GM18873 (cell line): Measurements from ENCODE around the gene STRADA.
A peak's percentile ranks its signal among the peaks of the same experiment; 100 is the strongest.

Source experiments
- ATAC-seq: cut with Tn5 transposase; IDR thresholded peaks from one replicate; pipeline ENCODE4 v1.9.1; 2021; ENCODE audit warnings: mild to moderate bottlenecking, moderate library complexity, moderate number of reproducible peaks; ENCODE audit not compliant: unreplicated experiment, low FRiP score

Gene STRADA, protein sequence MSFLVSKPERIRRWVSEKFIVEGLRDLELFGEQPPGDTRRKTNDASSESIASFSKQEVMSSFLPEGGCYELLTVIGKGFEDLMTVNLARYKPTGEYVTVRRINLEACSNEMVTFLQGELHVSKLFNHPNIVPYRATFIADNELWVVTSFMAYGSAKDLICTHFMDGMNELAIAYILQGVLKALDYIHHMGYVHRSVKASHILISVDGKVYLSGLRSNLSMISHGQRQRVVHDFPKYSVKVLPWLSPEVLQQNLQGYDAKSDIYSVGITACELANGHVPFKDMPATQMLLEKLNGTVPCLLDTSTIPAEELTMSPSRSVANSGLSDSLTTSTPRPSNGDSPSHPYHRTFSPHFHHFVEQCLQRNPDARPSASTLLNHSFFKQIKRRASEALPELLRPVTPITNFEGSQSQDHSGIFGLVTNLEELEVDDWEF

DNA sequence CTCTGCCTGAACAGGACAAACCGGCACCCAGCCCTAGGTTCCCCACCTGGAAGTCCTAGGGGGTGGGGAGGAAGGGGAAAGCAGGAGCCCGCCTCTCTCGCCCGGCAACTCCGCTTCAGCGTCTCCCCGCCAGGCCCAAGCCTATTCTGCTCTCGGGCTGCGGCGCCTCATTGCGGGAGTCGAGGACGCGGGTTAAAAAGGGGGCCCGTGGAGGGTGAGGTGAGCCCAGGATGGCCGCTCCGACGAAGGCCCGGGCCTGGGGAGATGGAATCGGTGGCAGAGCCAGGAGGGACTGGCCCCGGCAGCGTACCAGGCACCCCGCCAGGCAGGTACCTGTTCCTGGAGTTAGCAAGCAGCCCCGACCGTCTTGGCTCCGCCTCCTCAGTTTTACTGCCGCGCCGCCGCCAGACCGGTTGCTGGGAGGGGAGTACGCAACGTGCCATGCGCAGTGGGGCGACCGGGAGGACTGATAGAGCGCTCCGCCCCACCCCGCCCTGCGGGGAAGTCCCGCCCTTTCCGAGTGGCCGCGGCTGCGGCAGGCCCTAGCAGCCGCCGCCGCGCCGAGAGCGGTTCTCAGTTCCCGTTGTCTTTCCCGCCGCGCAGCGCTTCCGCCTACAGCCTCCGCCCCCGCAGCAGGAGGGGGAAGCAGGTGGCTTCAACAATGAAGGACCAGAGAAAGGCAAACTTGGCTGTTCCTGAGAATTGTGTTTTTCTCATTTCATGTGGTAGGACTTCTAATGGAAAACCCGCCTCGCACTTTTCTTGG, at the start of gene STRADA:
Gene STRADA (minus strand): TSS at position 392 of the 766 bp plus-strand sequence. CDS start 13,430 bp downstream, outside the sequence.
- ATAC-seq, result peak; percentile 86

DNA sequence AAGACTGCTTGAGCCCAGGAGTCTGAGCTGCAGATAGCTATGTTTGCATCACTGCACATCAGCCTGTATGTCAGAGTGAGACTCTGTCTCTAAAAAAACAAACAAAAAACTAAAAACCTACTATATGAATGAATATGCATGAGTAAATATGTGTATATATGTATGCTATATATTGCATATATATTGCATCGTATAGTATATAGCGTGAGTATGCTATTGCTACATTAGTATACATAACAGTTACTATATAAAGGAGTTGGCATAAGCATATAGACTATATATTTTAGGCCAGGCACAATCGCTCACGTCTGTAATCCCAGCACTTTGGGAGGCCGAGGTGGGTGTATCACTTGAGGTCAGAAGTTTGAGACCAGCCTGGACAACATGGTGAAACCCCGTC, 48.5 kb upstream of the STRADA start:
- ATAC-seq, result no peak

DNA sequence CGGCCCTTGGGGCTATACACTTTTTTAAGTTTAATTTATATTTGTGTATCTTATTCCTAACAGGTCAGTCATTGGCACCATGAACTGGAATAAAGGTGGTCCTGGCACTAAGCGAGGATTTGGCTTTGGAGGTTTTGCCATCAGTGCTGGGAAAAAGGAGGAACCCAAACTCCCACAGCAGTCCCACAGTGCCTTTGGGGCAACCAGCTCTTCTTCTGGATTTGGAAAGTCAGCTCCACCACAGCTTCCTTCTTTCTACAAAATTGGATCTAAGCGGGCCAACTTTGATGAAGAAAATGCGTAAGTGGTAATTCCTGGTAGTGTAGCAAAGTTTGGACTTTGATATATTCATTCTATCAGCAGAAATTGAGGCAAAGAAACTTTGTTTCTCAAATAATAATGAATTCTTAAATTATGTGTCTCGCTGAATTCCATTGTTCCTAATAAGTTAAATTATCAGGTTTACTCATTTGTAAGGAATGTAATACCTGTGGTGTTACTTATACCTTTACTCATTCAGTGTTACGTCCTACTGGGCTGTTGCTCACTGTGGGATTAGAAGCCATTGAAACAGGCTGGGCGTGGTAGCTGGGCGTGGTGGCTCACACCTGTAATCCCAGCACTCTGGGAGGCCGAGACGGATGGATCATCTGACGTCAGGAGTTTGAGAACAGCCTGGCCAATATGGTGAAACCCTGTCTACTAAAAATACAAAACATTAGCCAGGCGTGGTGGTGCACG, 45.5 kb upstream of the STRADA start:
- no peak for ATAC-seq

DNA sequence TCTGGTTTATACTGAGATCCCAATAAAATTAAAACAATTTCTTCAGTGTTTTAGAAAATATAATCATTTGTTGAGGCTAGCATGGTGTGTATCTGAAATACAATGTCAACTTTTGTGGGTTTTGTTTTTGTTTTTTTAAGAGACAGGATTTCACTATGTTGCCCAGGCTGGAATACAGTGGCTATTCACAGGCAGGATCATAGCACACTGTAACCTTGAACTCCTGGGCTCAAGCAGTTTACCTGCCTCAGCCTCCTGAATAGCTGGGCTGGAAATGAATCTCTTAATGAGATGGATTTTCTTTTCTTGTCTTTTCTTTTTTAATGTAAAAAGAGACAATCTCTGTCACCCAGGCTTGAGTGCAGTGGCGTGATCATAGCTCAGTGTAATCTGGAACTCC, 44.5 kb upstream of the STRADA start:
- ATAC-seq, result no peak

DNA sequence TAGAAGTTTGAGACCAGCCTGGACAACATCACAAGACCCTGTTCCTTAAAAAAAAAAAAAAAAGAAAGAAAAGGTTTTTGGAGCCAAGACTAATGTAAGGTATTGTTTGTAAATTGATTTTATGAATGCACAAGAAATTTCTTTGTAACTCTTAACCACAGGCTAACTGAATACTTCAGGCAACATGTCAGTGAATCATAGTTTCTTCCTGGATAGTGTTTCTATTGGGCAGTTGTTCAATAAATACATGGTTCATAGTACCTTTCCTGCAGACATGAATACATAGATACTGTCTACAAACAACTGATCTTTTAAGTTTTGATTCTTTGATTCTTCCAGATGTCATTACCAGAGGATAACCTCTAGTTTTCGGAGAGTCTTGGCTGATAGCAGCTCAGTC, 44.0 kb upstream of the STRADA start:
- ATAC-seq, result no peak

DNA sequence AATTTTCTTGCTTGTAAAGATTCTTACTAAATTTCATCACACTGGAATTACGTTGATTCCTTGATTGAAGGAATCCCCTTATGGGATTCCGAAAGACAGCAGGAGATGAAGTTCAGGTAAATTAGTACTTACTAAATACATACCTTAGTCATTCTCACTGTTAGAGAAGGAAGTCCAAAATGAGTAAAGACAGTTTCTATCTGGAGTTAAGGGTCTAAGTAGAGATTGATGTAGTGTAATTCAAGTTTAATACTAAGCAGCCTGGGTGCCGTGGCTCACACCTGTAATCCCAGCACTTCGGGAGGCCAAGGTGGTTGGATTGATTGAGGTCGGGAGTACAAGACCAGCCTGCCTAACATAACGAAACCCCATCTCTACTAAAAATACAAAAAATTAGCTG, 41.9 kb upstream of the STRADA start:
- ATAC-seq, result no peak

DNA sequence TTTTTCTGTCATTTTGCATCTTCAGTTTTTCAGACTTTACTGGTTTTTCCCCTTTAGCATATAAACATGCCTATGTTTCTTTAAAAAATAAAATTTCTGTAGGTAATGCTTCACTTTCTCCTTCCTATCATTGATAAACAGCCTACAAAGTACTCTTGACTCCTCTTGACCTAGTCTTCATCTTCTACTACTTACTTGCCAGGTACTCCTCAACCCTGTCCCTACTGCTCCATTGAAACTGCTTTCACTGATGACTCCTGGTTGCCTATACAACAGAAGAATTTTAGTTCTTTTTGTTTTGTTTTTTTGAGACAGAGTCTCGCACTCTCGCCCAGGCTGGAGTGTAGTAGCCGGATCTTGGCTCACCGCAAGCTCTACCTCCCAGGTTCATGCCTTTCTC, 39.3 kb upstream of the STRADA start:
- ATAC-seq, result no peak

DNA sequence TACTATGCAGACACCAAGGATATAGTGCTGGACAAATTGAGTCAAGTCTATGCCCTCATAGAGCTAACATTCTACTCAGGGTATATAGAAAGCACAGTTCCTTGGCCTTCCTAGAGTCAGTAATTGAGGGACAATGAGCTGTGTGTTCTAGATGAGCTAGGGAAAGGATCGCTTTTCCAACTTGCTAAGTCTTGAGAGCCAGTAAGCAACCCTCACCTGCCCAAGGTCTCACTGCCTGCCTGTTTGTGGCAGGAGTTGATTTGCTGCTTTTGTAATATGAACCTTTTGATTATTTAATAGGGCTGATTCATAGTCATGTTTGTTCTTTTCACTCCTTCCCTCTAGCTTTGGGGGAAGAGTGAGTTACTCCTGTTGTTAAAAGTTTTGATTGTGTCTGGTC, 38.9 kb upstream of the STRADA start:
- no peak for ATAC-seq

DNA sequence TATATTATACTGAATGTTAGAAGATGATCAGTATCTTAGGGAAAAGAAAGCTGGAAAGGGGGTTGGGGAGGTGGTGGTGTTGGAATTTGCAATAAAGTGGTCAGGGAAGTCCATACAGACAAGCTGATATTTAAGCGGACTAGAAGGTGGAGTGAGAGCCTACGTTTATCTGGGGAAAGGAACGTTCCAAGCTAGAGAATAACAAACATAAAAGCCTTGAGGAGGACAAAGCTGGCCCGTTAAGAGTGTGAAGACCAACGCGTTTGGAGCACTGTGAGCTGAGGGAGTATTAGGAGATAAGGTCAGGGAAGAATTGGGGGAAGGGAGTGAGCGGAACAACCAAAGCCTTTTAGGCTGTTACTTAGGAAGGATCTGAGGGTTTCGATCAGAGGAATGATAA, 33.8 kb upstream of the STRADA start:
- ATAC-seq, result no peak

DNA sequence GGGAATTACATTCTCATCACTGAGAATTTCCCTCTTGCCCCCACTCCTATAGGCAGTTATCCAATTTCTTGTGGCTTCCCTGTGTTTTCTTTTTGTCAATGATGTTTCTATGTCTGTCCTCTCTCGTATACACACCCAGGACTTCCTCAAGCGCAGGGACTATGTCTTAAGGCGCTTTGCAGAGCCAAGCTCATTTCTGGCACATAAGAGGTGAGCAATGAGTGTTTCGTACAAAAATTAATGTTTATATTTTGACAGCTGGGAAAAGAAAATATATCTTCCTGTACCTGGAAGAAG, 33.3 kb upstream of the STRADA start:
- ATAC-seq, result no peak

DNA sequence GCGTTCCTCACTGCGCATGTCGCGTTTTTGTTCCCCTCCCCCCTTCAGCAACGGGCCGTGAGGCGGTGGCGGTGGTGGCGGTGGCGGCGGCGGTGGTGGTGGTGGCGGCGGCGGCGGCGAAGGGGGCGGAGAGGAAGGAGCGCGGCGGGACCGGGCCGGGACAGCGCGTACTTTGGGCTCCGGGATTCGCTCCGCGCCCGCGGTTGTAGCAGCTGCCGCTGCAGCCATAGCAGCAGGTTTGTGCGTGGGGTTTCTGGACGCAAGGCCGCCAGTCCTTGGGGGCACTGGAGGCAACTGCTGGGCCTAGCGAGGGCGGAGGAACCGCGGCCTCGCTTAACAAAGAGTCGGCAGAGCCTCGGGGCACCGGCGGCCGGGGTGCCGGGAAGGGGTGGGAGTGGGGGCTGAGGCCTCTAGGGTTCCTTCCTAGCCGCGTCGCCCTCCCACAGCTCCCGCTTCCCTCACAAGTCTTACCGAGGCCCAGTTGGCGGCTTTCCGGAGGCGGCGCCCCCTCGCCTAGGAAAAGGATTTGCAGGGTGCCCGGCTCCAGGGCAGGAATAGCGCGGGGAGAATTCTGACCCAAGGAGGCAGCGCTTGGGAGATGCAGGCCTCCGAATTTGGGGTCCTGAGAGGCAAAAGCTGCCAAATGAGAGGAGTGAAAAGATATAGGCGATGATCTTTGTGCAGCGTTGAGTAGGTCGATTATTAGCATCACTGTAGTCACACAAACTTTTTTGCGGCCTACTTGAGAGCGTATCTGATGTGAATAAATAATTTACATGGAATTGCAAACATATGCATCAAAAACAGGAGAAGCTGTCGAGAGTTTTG, 32.8 kb upstream of the STRADA start, which contains the start of gene DDX42:
Gene DDX42 (plus strand): TSS at position 30 of the 828 bp plus-strand sequence. CDS start 12,880 bp downstream, outside the sequence.
- no peak for ATAC-seq

DNA sequence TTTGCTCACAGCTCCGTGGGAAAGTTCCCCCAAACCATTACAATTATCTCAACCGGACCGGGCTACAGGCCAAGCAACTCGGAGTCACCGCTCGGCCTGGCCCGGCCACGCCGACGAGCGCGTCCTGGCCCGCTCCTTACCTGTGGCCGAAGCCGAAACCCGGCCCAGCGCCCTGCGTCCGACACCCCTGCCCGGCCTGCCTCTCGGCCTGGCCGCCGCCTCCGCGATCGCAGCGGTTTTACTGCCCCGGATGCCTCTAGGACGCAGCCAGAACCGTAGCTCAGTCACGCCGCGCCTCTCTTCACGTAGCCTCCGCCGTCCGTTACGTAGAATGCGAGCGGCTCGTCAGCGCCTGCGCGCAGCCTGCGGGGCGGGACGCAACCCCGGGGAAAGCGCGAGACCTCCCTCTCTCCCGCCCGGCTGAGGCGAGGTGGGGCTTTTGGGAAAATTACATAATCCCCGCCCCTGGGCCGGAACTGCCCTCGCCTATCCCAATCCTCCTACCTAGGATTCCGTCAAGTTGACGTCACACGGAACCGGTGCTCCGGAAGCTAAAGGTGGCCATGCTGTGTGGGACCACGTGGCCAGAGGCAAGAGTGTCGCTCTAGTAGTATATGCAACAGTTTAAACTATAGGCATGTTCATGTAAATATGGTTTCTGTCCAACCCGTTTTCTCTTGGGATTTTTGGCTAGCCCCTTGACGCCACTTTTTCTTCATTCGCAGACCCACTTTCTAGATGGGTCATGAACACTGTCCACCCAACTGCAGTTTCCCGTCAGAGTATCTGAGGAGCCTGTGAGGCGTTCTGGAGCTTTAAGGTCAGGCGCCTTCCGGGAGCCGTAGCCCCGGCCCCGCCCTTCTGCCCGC, 31.9 kb upstream of the STRADA start, which contains the start of gene CCDC47:
Gene CCDC47 (minus strand): TSS at position 326 of the 869 bp plus-strand sequence. CDS start 7,422 bp downstream, outside the sequence.
- ATAC-seq, result peak; percentile 83

DNA sequence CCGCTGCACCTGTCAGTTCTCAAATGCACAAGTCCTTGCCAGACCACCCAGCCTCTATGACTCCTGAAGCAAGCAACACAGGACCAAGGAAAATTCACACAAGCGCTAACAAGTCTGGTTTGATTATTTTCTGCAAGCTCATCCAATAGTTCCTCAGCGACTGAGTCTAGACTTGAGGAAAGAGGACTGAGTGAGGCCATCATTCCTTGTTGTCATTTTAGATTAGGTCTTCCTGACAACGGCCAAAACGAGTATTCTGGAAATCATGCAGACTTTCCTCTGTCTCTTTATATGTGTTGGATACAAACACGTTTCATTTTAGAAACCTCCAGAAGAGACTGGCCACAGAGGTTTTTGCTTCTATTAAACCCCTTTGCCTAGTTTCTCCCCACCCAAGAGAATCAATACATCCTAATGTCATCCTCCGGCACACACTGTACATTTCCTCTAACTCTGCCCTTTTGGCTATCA, 31.2 kb upstream of the STRADA start:
- ATAC-seq, result no peak

DNA sequence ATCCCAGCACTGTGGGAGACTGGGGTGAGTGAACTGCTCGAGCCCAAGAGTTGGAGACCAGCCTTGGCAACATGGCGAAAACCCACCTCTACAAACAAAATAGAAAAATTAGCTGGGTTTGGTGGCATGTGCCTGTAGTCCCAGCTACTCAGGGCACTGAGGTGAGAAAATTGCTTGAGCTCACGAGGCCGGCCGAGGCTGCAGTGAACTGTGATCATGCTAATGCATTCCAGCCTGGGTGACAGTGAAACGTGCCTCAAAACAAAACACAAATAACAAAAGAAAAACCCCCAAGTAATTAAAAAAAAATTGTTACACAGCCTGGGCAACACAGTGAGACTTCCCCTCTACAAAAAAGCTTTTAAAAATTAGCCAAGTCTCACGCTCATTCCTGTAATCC, 26.8 kb upstream of the STRADA start:
- no peak for ATAC-seq

DNA sequence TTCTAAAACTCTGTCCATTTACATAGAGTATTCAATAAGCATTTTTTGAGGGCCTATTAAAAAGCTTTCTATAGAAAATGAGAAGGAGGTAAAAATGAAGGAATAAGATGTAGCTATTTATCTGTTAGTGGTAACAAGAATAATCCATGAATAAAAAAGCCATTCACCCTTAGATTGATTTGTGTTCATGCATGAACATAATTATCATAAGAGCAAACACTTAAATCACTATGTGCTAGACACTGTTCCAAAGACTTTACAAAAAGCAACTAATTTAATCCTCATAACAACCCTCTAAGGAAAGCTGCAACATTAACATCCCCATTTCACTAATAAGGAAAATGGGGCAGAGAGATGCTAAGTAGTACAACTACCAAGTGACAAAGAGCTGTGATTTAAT, 25.2 kb upstream of the STRADA start:
- no peak for ATAC-seq

DNA sequence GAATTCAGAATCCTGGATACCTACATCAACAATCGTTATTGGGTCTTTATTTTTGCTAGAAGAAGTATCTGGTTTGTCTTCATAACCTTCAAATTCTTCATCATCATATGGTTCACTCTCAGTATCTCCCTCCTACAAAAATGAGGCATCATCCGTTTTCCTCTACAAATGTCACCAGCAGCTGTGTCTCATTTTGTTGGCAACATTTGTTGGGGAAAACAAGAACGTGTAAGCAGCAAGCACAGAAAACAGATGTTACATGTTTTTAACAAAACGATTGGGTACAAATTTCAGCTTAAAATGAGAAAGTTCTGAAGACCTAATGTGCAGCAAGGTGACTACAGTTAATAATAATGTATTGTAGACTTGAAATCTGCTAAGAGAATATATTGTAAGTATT, 23.1 kb upstream of the STRADA start:
- no peak for ATAC-seq

DNA sequence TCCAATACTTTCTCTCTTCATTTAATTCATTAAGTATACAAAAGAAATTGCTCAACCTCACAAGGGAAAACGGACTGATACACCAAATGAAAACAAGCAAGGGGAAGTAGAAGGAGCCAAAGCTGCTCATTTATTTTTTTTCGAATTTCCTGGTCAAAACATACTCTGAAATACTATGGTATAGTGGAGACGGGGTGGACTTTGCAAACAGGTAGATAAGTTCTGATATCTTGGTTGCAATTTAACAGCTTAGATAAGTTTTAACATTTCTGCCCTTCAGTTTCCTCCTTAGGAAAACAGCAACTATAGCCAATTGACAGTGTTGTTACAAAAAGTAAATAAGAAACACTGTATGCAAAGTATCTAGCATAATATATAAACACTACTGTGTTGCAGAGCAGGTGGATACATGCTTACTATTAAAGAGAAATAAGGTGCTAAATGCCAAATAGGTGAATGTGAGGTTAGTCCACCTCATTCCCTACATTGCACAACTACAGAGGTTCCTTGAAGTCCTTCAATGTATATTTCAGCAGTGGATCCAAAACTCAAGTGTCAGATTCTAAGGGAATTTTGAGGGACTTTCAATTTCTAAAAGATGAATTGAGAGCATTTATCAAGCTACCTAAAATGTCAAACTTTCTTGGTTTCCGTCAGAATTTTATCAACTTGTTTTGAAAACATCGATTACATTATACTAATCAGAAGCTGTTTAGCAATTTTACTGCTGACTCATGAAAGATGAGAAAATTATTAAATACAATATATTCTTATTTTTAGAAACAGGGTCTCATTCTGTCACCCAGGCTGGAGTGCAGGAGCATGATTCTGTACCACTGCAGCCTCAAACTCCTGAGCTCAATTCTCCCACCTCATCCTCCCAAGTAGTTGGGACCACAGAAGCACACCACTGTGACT, 20.8 kb upstream of the STRADA start:
- ATAC-seq, result no peak
